Mucosa of descending colon (tissue), 3 donors: ENCODE measurements around the gene PEAK1. TPM values are rescaled to one million over a fixed set of nuclear protein-coding genes. Genes with fewer than 3 reads are reported as not detected.

Experiments used
- ATAC-seq: fragments of 200-7000 bp; cut with Tn5 transposase; one replicate; pipeline ENCODE4 v1.9.1; 2020; ENCODE audit warnings: mild to moderate bottlenecking, moderate library complexity
- DNase-seq, 3 donors: peaks; one replicate each; pipeline ENCODE4 v3.0.0-alpha.2; 2020
- H3K36me3 ChIP-seq: fragments of 200-600 bp; one replicate; pipeline ENCODE4 v1.8.0; 2021; ENCODE audit warnings: low read depth, mild to moderate bottlenecking
- H3K4me1 ChIP-seq: fragments of 200-600 bp; one replicate; pipeline ENCODE4 v1.8.0; 2021; ENCODE audit warnings: low read depth, mild to moderate bottlenecking
- H3K4me3 ChIP-seq: fragments of 200-600 bp; one replicate; pipeline ENCODE4 v1.8.0; 2021; ENCODE audit warnings: mild to moderate bottlenecking
- H3K9me3 ChIP-seq: fragments of 200-600 bp; one replicate; pipeline ENCODE4 v1.8.0; 2021; ENCODE audit warnings: mild to moderate bottlenecking
- intact Hi-C, 2 donors: fragments of 100-400 bp; cut with DNase I in 1 of 2; cut with micrococcal nuclease in 1 of 2; formaldehyde crosslinking; loops; one replicate each; pipeline versions ENCODE4 v1.11.0 to v1.11.1; 2022; cut with DNase I, micrococcal nuclease
- total RNA-seq, 3 donors: library from RNA; stranded (reverse); fragmentation: NEBNext Ultra II Directional in 2 of 3; extraction: Animal tissue kit (Norgen Biotek cat#: 25700) in 2 of 3; gene quantifications; one replicate each; pipeline versions ENCODE4 v1.2.1 to v1.2.4, GENCODE V29; 2021 to 2023
- TF ChIP-seq, protein P1 (sequence below): fragments of 200-600 bp; IDR thresholded peaks from one replicate; pipeline ENCODE4 v1.8.0; 2022; ENCODE audit warnings: antibody characterized with exemption, mild to moderate bottlenecking
- donor health status: DM: no; HTN: no; CAD: no; lungs with moderate emphysema.
- donor health status: DM: no; HTN: no; CAD: no.
- donor health status: DM: no; HTN: yes; CAD: no.

PEAK1 gene
- total RNA-seq, 3 donors from 2014 or later, result 47.9 to 75.3 (median 65.7) TPM

DNA sequence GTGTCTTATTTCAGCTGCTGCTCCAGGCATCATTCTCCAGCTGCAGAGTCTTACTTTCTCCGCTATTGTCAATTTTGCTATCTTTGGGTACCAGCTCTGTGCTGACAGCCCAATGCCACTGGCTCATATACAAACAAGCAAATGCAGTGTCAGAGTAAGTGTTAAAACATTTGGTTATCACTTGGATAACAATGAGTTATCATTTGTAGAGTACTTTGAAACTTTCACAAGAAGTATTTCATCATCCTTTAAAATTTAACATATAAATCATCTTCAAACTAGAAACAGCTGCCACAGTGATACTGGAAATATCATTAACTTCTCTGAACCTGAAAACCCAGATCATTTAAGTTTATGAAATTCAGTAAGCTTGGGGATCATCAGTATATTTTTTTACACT is 362.8 kb downstream of the PEAK1 start:
- H3K36me3 ChIP-seq, result no peaks in the 10 kb centered on the region

GRCh38 chr15:77053709-77054108 is 366.2 kb downstream of the PEAK1 start:
- DNase-seq, result no peak
- Histone ChIP-seq H3K4me3 (no peak overlapping the region), H3K4me1 (peaks cover under 1% of the 10 kb centered on the region), H3K36me3 (no peaks in the 10 kb centered on the region), H3K9me3 (no peaks in the 10 kb centered on the region)
- TF ChIP-seq, protein P1, sequence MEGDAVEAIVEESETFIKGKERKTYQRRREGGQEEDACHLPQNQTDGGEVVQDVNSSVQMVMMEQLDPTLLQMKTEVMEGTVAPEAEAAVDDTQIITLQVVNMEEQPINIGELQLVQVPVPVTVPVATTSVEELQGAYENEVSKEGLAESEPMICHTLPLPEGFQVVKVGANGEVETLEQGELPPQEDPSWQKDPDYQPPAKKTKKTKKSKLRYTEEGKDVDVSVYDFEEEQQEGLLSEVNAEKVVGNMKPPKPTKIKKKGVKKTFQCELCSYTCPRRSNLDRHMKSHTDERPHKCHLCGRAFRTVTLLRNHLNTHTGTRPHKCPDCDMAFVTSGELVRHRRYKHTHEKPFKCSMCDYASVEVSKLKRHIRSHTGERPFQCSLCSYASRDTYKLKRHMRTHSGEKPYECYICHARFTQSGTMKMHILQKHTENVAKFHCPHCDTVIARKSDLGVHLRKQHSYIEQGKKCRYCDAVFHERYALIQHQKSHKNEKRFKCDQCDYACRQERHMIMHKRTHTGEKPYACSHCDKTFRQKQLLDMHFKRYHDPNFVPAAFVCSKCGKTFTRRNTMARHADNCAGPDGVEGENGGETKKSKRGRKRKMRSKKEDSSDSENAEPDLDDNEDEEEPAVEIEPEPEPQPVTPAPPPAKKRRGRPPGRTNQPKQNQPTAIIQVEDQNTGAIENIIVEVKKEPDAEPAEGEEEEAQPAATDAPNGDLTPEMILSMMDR, result no peak
- intact Hi-C loops, result no loop called here
- ATAC-seq, result no peak

More for the DNA sequence above, 362.8 kb downstream of the PEAK1 start:
- H3K4me3 ChIP-seq, result no peak overlapping the region
- peaks cover 28% of the 10 kb centered on the region for H3K4me1 ChIP-seq
- intact Hi-C loops, result no loop called here
- ATAC-seq (no peak), DNase-seq (no peak)
- H3K9me3 ChIP-seq, result no peaks in the 10 kb centered on the region
- TF ChIP-seq, protein P1, result no peak

DNA sequence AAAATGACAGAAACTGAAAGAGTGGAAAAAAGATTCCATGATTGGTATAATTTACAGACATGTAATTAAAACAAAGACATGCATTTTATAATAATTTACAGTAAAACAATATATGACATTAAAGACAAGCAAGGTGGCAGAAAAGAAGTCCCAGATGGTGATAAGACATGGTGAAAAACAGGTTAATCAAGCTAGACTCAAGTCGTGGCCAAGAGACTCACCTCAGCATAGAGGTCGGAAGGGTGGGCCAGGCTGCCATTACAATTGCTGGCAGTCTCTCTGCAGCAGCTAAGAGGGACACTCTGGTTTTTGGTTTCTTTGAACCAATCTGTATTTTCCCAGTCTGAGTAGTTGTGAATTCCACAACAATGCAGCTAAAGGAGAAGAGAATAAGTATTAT is 367.3 kb downstream of the PEAK1 start:
- no peaks in the 10 kb centered on the region for H3K4me1 ChIP-seq
- H3K36me3 ChIP-seq, result no peaks in the 10 kb centered on the region
- DNase-seq, result no peak
- no peak for ATAC-seq
- no peaks in the 10 kb centered on the region for H3K9me3 ChIP-seq
- intact Hi-C loops, result no loop called here
- TF ChIP-seq, protein P1, result no peak
- H3K4me3 ChIP-seq, result no peak overlapping the region

Other genes with a start within 250 kb of the PEAK1 start
- gene HMG20A, start 784 bp upstream of the PEAK1 start, total RNA-seq, result 10 to 100 TPM; 27.5 to 37.1 (median 34.7) TPM
- 1 to 10 TPM; 1.8 to 2.6 (median 1.9) TPM for gene LINGO1, start 212.8 kb upstream of the PEAK1 start, total RNA-seq